Calu3 (cell line): ENCODE results near the gene ZMAT3. TPM values are rescaled to one million over a fixed set of nuclear protein-coding genes. Genes with fewer than 3 reads are reported as not detected.

Source experiments
- BruUV-seq: library from RNA; stranded (reverse); fragments of 400-500 nt; replicated peaks from 2 replicates; lab custom pipeline; 2021; lab: Mats Ljungman, UMichigan
- CTCF ChIA-PET: fragments of 300-600 bp; sonication (Branson Sonifier 250); formaldehyde crosslinking; loops from one replicate; lab custom pipeline; 2022; ENCODE audit warnings: antibody characterized with exemption; lab: Charles Lee
- DNase-seq: peaks from one replicate; pipeline ENCODE4 v3.0.0; 2022
- H3K27ac Mint-ChIP-seq: one replicate; pipeline ENCODE4 v1.8.0; 2022; ENCODE audit warnings: mixed read lengths; ENCODE audit not compliant: unreplicated experiment
- H3K27me3 Mint-ChIP-seq: one replicate; pipeline ENCODE4 v1.8.0; 2022; ENCODE audit warnings: mixed read lengths; ENCODE audit not compliant: unreplicated experiment
- H3K36me3 Mint-ChIP-seq: one replicate; pipeline ENCODE4 v1.8.0; 2022; ENCODE audit warnings: mild to moderate bottlenecking, moderate library complexity, mixed read lengths; ENCODE audit not compliant: insufficient read depth, unreplicated experiment
- H3K4me1 Mint-ChIP-seq: one replicate; pipeline ENCODE4 v1.8.0; 2022; ENCODE audit warnings: mild to moderate bottlenecking, low read depth, mixed read lengths; ENCODE audit not compliant: unreplicated experiment
- H3K4me3 Mint-ChIP-seq: one replicate; pipeline ENCODE4 v1.8.0; 2022; ENCODE audit warnings: mild to moderate bottlenecking, low read depth, moderate library complexity, mixed read lengths; ENCODE audit not compliant: unreplicated experiment
- H3K9me3 Mint-ChIP-seq: one replicate; pipeline ENCODE4 v1.8.0; 2022; ENCODE audit warnings: low read depth, mixed read lengths; ENCODE audit not compliant: unreplicated experiment
- intact Hi-C: fragments of 100-400 bp; cut with micrococcal nuclease; formaldehyde crosslinking; loops from one replicate; pipeline ENCODE4 v1.10.0; 2022; ENCODE audit not compliant: unreplicated experiment
- total RNA-seq: library from RNA; stranded (reverse); gene quantifications from 2 replicates; pipeline ENCODE4 v1.2.3, GENCODE V29; 2022
- TF ChIP-seq, protein P1 (sequence below): fragments of 200-600 bp; IDR thresholded peaks from one replicate; pipeline ENCODE4 v1.8.0; 2022; ENCODE audit warnings: antibody characterized with exemption; ENCODE audit not compliant: unreplicated experiment

The ZMAT3 gene
- total RNA-seq, 1 experiment from 2014 or later: 12.1 TPM

DNA sequence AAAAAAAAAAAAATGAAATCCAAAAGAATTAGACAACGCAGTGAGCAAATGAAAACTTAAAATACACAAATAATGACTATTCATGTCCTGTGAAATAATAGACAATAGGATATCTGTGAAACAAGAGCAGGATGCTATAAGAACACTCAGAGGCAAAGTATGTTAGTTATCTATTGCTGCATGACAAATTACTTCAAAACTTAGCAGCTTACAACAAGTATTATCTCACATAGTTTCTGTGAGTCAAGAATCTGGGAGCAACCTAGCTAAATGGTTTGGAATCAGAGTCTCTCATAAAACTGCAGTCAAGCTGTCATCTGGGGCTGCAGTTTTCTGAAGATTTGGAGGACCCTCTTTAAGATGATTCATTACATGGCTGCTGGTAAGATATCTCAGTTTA is 36.5 kb upstream of the ZMAT3 start:
- TF ChIP-seq, protein P1, sequence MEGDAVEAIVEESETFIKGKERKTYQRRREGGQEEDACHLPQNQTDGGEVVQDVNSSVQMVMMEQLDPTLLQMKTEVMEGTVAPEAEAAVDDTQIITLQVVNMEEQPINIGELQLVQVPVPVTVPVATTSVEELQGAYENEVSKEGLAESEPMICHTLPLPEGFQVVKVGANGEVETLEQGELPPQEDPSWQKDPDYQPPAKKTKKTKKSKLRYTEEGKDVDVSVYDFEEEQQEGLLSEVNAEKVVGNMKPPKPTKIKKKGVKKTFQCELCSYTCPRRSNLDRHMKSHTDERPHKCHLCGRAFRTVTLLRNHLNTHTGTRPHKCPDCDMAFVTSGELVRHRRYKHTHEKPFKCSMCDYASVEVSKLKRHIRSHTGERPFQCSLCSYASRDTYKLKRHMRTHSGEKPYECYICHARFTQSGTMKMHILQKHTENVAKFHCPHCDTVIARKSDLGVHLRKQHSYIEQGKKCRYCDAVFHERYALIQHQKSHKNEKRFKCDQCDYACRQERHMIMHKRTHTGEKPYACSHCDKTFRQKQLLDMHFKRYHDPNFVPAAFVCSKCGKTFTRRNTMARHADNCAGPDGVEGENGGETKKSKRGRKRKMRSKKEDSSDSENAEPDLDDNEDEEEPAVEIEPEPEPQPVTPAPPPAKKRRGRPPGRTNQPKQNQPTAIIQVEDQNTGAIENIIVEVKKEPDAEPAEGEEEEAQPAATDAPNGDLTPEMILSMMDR: no peak
- Mint-ChIP-seq H3K27me3 (no peaks in the 10 kb centered on the region), H3K9me3 (peaks cover 6% of the 10 kb centered on the region), H3K4me3 (no peak overlapping the region), H3K36me3 (no peaks in the 10 kb centered on the region), H3K4me1 (no peaks in the 10 kb centered on the region), H3K27ac (no peak overlapping the region)
- CTCF ChIA-PET: interaction anchor here (0.6 to 1.2 kb wide), 5 partner anchors 8 to 435 kb away, joined by 3 to 7 read pairs (median 3); no protein-coding TSS in a partner anchor
- DNase-seq: no peak
- intact Hi-C loops: no loop called here
- no TSS peak for BruUV-seq

GRCh38 chr3:179107617-179108016 is 36.0 kb upstream of the ZMAT3 start:
- Mint-ChIP-seq H3K27me3 (no peaks in the 10 kb centered on the region), H3K9me3 (peaks cover 4% of the 10 kb centered on the region), H3K36me3 (no peaks in the 10 kb centered on the region), H3K27ac (no peak overlapping the region), H3K4me1 (no peaks in the 10 kb centered on the region), H3K4me3 (no peak overlapping the region)
- CTCF ChIA-PET: interaction anchor here (0.6 to 1.2 kb wide), 5 partner anchors 8 to 436 kb away, joined by 3 to 7 read pairs (median 3); no protein-coding TSS in a partner anchor
- no TSS peak for BruUV-seq
- intact Hi-C loops: no loop called here
- TF ChIP-seq, protein P1: no peak
- no peak for DNase-seq

GRCh38 chr3:179105881-179106280 is 34.3 kb upstream of the ZMAT3 start:
- intact Hi-C loops: loop anchor here (1.0 kb wide), 3 partner anchors 41 to 215 kb away; no protein-coding TSS in a partner anchor
- Mint-ChIP-seq H3K27me3 (no peaks in the 10 kb centered on the region), H3K9me3 (peaks cover 3% of the 10 kb centered on the region), H3K4me1 (no peaks in the 10 kb centered on the region), H3K4me3 (no peak overlapping the region), H3K27ac (no peak overlapping the region), H3K36me3 (no peaks in the 10 kb centered on the region)
- no peak for DNase-seq
- no TSS peak for BruUV-seq
- CTCF ChIA-PET: interaction anchor here (1.0 kb wide), 2 partner anchors 210 to 216 kb away, joined by 3 to 4 read pairs; no protein-coding TSS in a partner anchor
- TF ChIP-seq, protein P1: no peak

DNA sequence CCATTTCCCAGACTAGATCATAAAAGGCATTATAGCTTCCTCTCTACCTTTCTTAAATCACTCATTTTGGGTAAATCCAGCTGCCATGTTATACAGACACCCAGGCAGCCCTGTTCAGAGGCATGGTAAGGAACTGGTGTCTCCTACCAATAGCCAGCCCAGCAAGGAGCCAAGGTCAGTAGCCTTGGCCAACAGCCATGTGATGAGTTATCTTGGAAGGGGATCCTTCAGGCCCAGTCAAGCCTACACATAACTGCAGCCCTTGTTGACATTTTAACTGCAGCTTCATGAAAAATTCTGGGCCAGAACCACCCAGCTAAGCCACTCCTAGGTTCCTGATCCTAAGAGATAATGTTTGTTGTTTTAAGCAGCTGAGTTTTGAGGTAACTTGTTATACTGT is 29.0 kb upstream of the ZMAT3 start:
- no peaks in the 10 kb centered on the region for H3K9me3 Mint-ChIP-seq

More for the DNA sequence above, 29.0 kb upstream of the ZMAT3 start:
- BruUV-seq: no TSS peak
- Mint-ChIP-seq H3K4me3 (no peak overlapping the region), H3K36me3 (no peaks in the 10 kb centered on the region), H3K4me1 (no peaks in the 10 kb centered on the region), H3K27me3 (no peaks in the 10 kb centered on the region), H3K27ac (no peak overlapping the region)
- intact Hi-C loops: no loop called here
- DNase-seq: no peak
- CTCF ChIA-PET: no interaction called here
- TF ChIP-seq, protein P1: no peak
